ENCODE data around the gene IL3. TPM values are rescaled to one million over a fixed set of nuclear protein-coding genes. Genes with fewer than 3 reads are reported as not detected.

The IL3 gene
- total RNA-seq, 1 experiment from 2014 or later, result not detected

GRCh38 chr5:132074772-132075718 lies 14.6 kb downstream of the IL3 start:
- Histone ChIP-seq H3K27me3 (no peaks in the 10 kb centered on the region), H3K4me3 (no peak overlapping the region), H3K9me3 (no peaks in the 10 kb centered on the region), H3K36me3 (no peaks in the 10 kb centered on the region)
- peak; percentile 35 for DNase-seq

DNA sequence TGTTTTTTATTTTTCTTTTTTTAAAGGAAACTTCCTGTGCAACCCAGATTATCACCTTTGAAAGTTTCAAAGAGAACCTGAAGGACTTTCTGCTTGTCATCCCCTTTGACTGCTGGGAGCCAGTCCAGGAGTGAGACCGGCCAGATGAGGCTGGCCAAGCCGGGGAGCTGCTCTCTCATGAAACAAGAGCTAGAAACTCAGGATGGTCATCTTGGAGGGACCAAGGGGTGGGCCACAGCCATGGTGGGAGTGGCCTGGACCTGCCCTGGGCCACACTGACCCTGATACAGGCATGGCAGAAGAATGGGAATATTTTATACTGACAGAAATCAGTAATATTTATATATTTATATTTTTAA lies 15.2 kb downstream of the IL3 start:
- Histone ChIP-seq H3K27me3 (no peaks in the 10 kb centered on the region), H3K36me3 (no peaks in the 10 kb centered on the region), H3K9me3 (no peaks in the 10 kb centered on the region), H3K4me3 (no peak overlapping the region)
- DNase-seq, result no peak

GRCh38 chr5:132076202-132076830 lies 15.9 kb downstream of the IL3 start:
- Histone ChIP-seq H3K36me3 (no peaks in the 10 kb centered on the region), H3K9me3 (no peaks in the 10 kb centered on the region), H3K27me3 (no peaks in the 10 kb centered on the region), H3K4me3 (no peak overlapping the region)
- DNase-seq, result no peak

GRCh38 chr5:132076983-132077382 lies 16.5 kb downstream of the IL3 start:
- Histone ChIP-seq H3K27me3 (no peaks in the 10 kb centered on the region), H3K4me3 (no peak overlapping the region), H3K9me3 (no peaks in the 10 kb centered on the region), H3K36me3 (no peaks in the 10 kb centered on the region)
- DNase-seq, result no peak

- no peak for DNase-seq
- H3K27me3 ChIP-seq, result no peaks in the 10 kb centered on the region
- no peaks in the 10 kb centered on the region for H3K9me3 ChIP-seq
- no peaks in the 10 kb centered on the region for H3K36me3 ChIP-seq
- no peak overlapping the region for H3K4me3 ChIP-seq
These were observed 18.6 kb downstream of the IL3 start for GRCh38 chr5:132079081-132079480.

GRCh38 chr5:132079619-132080018 lies 19.2 kb downstream of the IL3 start:
- Histone ChIP-seq H3K4me3 (no peak overlapping the region), H3K9me3 (no peaks in the 10 kb centered on the region), H3K36me3 (no peaks in the 10 kb centered on the region), H3K27me3 (no peaks in the 10 kb centered on the region)
- DNase-seq, result no peak

DNA sequence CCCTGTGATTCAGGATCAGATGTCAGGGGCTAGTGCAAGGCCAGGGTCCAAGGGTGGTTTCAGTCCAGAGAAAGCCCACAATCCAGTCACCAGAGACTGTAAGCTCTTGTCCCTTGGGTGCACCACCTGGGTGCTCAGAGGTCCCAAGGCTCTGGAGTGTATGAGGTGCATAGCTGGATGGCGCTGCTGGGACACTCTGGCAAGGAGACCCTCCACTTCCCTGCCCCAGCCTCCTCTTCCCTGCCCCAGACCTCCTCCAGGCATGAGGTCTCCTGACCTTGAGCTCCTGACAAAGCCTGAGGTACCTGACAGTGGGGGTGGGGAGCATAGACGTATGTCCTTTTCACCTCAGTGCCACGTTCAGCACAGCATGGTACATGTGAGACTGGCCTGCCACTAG lies 20.1 kb downstream of the IL3 start:
- no peaks in the 10 kb centered on the region for H3K36me3 ChIP-seq
- no peaks in the 10 kb centered on the region for H3K27me3 ChIP-seq

GRCh38 chr5:132081458-132081857 lies 21.0 kb downstream of the IL3 start:
- no peaks in the 10 kb centered on the region for H3K27me3 ChIP-seq
- H3K36me3 ChIP-seq, result no peaks in the 10 kb centered on the region
- no peak overlapping the region for H3K4me3 ChIP-seq
- DNase-seq, result no peak
- no peaks in the 10 kb centered on the region for H3K9me3 ChIP-seq

More for the DNA sequence above, 20.1 kb downstream of the IL3 start:
- Histone ChIP-seq H3K9me3 (no peaks in the 10 kb centered on the region), H3K4me3 (no peak overlapping the region)
- DNase-seq, result no peak

- DNase-seq, result no peak
- H3K9me3 ChIP-seq, result no peaks in the 10 kb centered on the region
- no peaks in the 10 kb centered on the region for H3K36me3 ChIP-seq
- H3K27me3 ChIP-seq, result no peaks in the 10 kb centered on the region
- H3K4me3 ChIP-seq, result no peak overlapping the region
These were observed 22.0 kb downstream of the IL3 start for GRCh38 chr5:132082329-132083023.

DNA sequence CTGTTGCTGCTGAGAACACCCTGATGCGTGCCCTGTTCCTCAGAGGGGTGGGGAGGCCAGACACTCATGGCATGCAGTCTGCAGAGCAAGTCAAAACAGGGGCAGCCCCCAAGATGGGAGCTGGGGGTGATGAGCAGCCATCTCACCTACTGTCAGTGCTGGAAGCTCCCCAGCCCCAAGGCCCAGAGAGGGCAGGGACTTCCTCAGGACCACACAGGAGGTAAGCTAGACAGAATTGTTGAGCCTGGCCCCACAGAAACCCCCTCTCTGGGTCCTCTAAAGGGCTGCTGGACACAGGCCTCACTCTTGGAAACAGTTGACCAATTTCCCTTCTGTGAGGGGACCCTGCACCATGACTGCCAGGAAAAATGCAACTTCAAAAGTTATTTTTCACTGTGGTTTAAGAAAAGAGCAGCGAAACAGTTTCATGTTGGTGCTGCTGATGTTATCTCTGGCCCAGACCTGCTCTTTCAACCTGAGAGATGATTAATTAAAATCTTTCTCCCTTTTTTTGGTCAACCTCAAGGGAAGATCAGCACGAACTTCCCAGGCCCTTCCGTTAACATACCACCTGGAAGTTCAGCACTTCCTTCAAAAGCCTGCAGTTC lies 22.7 kb downstream of the IL3 start:
- H3K4me3 ChIP-seq, result no peak overlapping the region
- DNase-seq, result no peak
- no peaks in the 10 kb centered on the region for H3K27me3 ChIP-seq
- H3K36me3 ChIP-seq, result no peaks in the 10 kb centered on the region
- H3K9me3 ChIP-seq, result no peaks in the 10 kb centered on the region

- Histone ChIP-seq H3K9me3 (no peaks in the 10 kb centered on the region), H3K36me3 (no peaks in the 10 kb centered on the region), H3K27me3 (no peaks in the 10 kb centered on the region), H3K4me3 (no peak overlapping the region)
- no peak for DNase-seq
These were observed 25.2 kb downstream of the IL3 start for GRCh38 chr5:132085686-132086085.

- Histone ChIP-seq H3K27me3 (no peaks in the 10 kb centered on the region), H3K36me3 (no peaks in the 10 kb centered on the region), H3K4me3 (no peak overlapping the region), H3K9me3 (no peaks in the 10 kb centered on the region)
- peak; percentile 100 for DNase-seq
These were observed 25.9 kb downstream of the IL3 start for GRCh38 chr5:132086277-132086794.

- no peak overlapping the region for H3K4me3 ChIP-seq
- H3K27me3 ChIP-seq, result no peaks in the 10 kb centered on the region
- H3K36me3 ChIP-seq, result no peaks in the 10 kb centered on the region
- H3K9me3 ChIP-seq, result no peaks in the 10 kb centered on the region
- DNase-seq, result no peak
These were observed 26.7 kb downstream of the IL3 start for GRCh38 chr5:132087176-132087575.

GRCh38 chr5:132087661-132088060 lies 27.2 kb downstream of the IL3 start:
- Histone ChIP-seq H3K9me3 (no peaks in the 10 kb centered on the region), H3K4me3 (no peak overlapping the region), H3K27me3 (no peaks in the 10 kb centered on the region), H3K36me3 (no peaks in the 10 kb centered on the region)
- DNase-seq, result no peak

DNA sequence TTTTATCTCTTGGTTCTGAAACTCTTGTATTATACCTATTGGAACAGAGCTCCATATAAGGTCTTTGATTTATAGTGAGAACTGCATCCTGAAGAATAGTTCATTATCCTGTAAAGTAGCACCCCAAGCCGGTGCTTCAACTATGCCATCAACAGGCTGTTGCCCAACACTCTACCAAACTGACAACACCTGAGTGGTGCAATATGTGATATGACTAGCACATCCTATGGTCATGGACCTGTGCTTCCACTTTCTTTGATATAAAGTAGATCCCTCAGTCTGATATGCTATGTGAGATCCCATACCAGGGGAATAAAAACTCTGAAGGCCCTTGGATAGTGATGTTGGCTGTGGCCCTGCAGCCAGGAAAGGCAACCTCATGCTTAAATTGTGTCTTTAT lies 28.9 kb downstream of the IL3 start:
- H3K27me3 ChIP-seq, result no peaks in the 10 kb centered on the region
- no peaks in the 10 kb centered on the region for H3K9me3 ChIP-seq
- H3K36me3 ChIP-seq, result no peaks in the 10 kb centered on the region
- DNase-seq, result no peak
- H3K4me3 ChIP-seq, result no peak overlapping the region

DNA sequence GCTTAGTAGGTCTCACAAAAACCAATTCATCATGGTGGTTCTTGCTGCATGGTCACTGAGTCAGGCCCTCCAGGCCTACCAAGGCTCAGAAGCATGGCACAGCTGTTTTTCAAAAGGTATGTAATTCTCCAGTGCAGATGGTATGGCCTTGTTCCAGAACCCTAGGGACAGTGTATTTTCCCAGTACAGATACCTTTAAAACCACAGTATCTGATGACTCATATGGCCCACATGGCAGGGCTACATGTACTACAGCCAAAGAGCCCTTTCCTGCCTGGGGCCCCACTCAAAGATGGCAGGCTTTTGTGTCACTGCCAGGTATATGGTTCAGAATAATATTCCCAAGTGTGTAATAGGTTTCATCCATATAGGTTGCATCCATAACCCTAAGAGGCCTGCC lies 29.7 kb downstream of the IL3 start:
- H3K27me3 ChIP-seq, result no peaks in the 10 kb centered on the region
- H3K36me3 ChIP-seq, result no peaks in the 10 kb centered on the region
- DNase-seq, result peak; percentile 71
- H3K9me3 ChIP-seq, result no peaks in the 10 kb centered on the region
- H3K4me3 ChIP-seq, result no peak overlapping the region

GRCh38 chr5:132093271-132093670 lies 32.8 kb downstream of the IL3 start:
- no peak for DNase-seq
- Histone ChIP-seq H3K4me3 (no peak overlapping the region), H3K9me3 (no peaks in the 10 kb centered on the region), H3K36me3 (no peaks in the 10 kb centered on the region), H3K27me3 (no peaks in the 10 kb centered on the region)
